ENCODE results near the gene SLC39A10. TPM values are rescaled to one million over a fixed set of nuclear protein-coding genes. Genes with fewer than 3 reads are reported as not detected.

SLC39A10 gene
- total and polyA plus RNA-seq, 4 donors: 5.7 to 28.4 (median 18.2) TPM

GRCh38 chr2:195716466-195716865, 59.4 kb downstream of the SLC39A10 start:
- TF ChIP-seq, protein P1, sequence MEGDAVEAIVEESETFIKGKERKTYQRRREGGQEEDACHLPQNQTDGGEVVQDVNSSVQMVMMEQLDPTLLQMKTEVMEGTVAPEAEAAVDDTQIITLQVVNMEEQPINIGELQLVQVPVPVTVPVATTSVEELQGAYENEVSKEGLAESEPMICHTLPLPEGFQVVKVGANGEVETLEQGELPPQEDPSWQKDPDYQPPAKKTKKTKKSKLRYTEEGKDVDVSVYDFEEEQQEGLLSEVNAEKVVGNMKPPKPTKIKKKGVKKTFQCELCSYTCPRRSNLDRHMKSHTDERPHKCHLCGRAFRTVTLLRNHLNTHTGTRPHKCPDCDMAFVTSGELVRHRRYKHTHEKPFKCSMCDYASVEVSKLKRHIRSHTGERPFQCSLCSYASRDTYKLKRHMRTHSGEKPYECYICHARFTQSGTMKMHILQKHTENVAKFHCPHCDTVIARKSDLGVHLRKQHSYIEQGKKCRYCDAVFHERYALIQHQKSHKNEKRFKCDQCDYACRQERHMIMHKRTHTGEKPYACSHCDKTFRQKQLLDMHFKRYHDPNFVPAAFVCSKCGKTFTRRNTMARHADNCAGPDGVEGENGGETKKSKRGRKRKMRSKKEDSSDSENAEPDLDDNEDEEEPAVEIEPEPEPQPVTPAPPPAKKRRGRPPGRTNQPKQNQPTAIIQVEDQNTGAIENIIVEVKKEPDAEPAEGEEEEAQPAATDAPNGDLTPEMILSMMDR (IDR thresholded peaks at IDR 0.05; ENCODE audit: control extremely low read depth, extremely low read depth): no peak
- ATAC-seq (ENCODE audit: insufficient read depth, low FRiP score): no peak

DNA sequence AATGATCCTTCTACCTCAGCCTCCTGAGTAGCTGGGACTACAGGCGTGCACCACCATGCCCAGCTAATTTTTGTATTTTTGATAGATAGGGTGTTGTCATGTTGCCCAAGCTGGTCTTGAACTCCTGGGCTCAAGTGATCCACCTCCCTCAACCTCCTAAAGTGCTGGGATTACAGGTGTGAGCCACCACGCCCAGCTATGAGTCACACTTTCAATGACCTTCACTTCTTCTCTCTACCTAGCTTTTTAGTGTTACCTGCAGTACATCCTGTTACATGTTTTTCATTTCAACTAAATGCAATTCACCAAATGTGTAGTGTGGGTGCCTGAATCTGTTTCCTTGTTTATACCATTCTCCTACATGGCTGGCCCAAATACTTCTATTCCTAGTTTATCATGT, 64.0 kb downstream of the SLC39A10 start:
- 96 to 100% methylated on average over 2 of the region's 2 CpGs for WGBS, 2 donors
- TF ChIP-seq, protein P1 (IDR thresholded peaks at IDR 0.05; ENCODE audit: control extremely low read depth, extremely low read depth): no peak
- DNase-seq (no peak), ATAC-seq (ENCODE audit: insufficient read depth, low FRiP score) (no peak)
- Histone ChIP-seq H3K27me3 (ENCODE audit: control insufficient read depth in 3 of 3, insufficient read depth in 3 of 3, low read length in 2 of 3) (no peaks in the 10 kb centered on the region), H3K9me3 (ENCODE audit: control insufficient read depth in 4 of 4, insufficient read depth in 3 of 4, low read length in 3 of 4) (peaks cover 0 to 1% (median 0%) of the 10 kb centered on the region in 4 donors), H3K4me1 (ENCODE audit: control insufficient read depth in 5 of 5, insufficient read depth in 5 of 5, low read length in 5 of 5) (no peaks in the 10 kb centered on the region), H3K9ac (ENCODE audit: insufficient read depth in 1 of 2, low read length in 2 of 2) (no peak overlapping the region), H3K36me3 (ENCODE audit: control insufficient read depth in 4 of 4, insufficient read depth in 4 of 4, low read length in 4 of 4) (peaks cover 7 to 12% (median 8%) of the 10 kb centered on the region in 4 donors), H3K27ac (ENCODE audit: low read depth in 1 of 2, low read length in 1 of 2) (no peak overlapping the region), H3K4me3 (no peak overlapping the region)

More at GRCh38 chr2:195716466-195716865, 59.4 kb downstream of the SLC39A10 start:
- Histone ChIP-seq H3K4me3 (no peak overlapping the region), H3K4me1 (ENCODE audit: control insufficient read depth in 5 of 5, insufficient read depth in 5 of 5, low read length in 5 of 5) (no peaks in the 10 kb centered on the region), H3K9ac (ENCODE audit: insufficient read depth in 1 of 2, low read length in 2 of 2) (no peak overlapping the region), H3K9me3 (ENCODE audit: control insufficient read depth in 4 of 4, insufficient read depth in 3 of 4, low read length in 3 of 4) (peaks cover 0 to 1% (median 0%) of the 10 kb centered on the region in 4 donors), H3K27ac (ENCODE audit: low read depth in 1 of 2, low read length in 1 of 2) (no peak overlapping the region), H3K27me3 (ENCODE audit: control insufficient read depth in 3 of 3, insufficient read depth in 3 of 3, low read length in 2 of 3) (no peaks in the 10 kb centered on the region), H3K36me3 (ENCODE audit: control insufficient read depth in 4 of 4, insufficient read depth in 4 of 4, low read length in 4 of 4) (peaks cover 5 to 14% (median 7%) of the 10 kb centered on the region in 4 donors)
- 95 to 98% methylated on average over 4 of the region's 4 CpGs for WGBS, 2 donors
- DNase-seq: no peak

- Histone ChIP-seq H3K4me3 (no peak overlapping the region), H3K36me3 (ENCODE audit: control insufficient read depth in 4 of 4, insufficient read depth in 4 of 4, low read length in 4 of 4) (peaks cover 0 to 8% (median 4%) of the 10 kb centered on the region in 4 donors), H3K9me3 (ENCODE audit: control insufficient read depth in 4 of 4, insufficient read depth in 3 of 4, low read length in 3 of 4) (no peaks in the 10 kb centered on the region), H3K27ac (ENCODE audit: low read depth in 1 of 2, low read length in 1 of 2) (no peak overlapping the region), H3K27me3 (ENCODE audit: control insufficient read depth in 3 of 3, insufficient read depth in 3 of 3, low read length in 2 of 3) (no peaks in the 10 kb centered on the region), H3K4me1 (ENCODE audit: control insufficient read depth in 5 of 5, insufficient read depth in 5 of 5, low read length in 5 of 5) (no peaks in the 10 kb centered on the region), H3K9ac (ENCODE audit: insufficient read depth in 1 of 2, low read length in 2 of 2) (no peak overlapping the region)
- ATAC-seq (ENCODE audit: insufficient read depth, low FRiP score) (no peak), DNase-seq (no peak)
- WGBS, 2 donors: 93 to 96% methylated on average over 1 of the region's 1 CpG
- TF ChIP-seq, protein P1 (IDR thresholded peaks at IDR 0.05; ENCODE audit: control extremely low read depth, extremely low read depth): no peak
Observed at GRCh38 chr2:195722075-195722474, 65.0 kb downstream of the SLC39A10 start.

DNA sequence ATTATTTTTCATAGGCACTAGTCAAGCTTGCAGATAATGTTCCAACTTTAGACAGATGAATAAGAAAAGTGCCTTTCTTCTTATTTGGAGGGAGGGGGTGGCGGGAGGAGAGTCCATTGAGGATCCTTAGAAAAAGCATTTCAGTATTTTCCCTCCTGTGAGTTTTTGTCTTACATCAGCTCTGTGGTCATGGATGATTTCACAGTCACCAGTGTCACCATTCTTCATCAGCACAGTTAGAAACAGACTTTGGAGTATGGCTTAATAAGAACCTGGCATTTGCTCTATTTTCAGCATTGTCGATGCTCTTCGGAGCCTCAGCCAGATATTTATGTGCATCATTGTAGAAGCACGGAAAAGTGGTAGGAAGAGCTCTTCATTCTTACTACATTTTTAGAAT, 70.1 kb downstream of the SLC39A10 start:
- Histone ChIP-seq H3K36me3 (ENCODE audit: control insufficient read depth in 4 of 4, insufficient read depth in 4 of 4, low read length in 4 of 4) (peaks cover 0 to 28% (median 9%) of the 10 kb centered on the region in 4 donors), H3K27me3 (ENCODE audit: control insufficient read depth in 3 of 3, insufficient read depth in 3 of 3, low read length in 2 of 3) (no peaks in the 10 kb centered on the region), H3K9me3 (ENCODE audit: control insufficient read depth in 4 of 4, insufficient read depth in 3 of 4, low read length in 3 of 4) (no peaks in the 10 kb centered on the region), H3K4me3 (no peak overlapping the region), H3K9ac (ENCODE audit: insufficient read depth in 1 of 2, low read length in 2 of 2) (no peak overlapping the region), H3K4me1 (ENCODE audit: control insufficient read depth in 5 of 5, insufficient read depth in 5 of 5, low read length in 5 of 5) (no peaks in the 10 kb centered on the region), H3K27ac (ENCODE audit: low read depth in 1 of 2, low read length in 1 of 2) (no peak overlapping the region)
- TF ChIP-seq, protein P1 (IDR thresholded peaks at IDR 0.05; ENCODE audit: control extremely low read depth, extremely low read depth): no peak
- ATAC-seq (ENCODE audit: insufficient read depth, low FRiP score) (no peak), DNase-seq (no peak)
- 96 to 97% methylated on average over 4 of the region's 4 CpGs for WGBS, 2 donors
